HepG2 (cell line): ENCODE results near the gene ANXA9. TPM values are rescaled to one million over a fixed set of nuclear protein-coding genes. Genes with fewer than 3 reads are reported as not detected.

ENCODE experiments used
- AKNA ChIP-seq: sonication (generic); formaldehyde crosslinking; IDR thresholded peaks from 2 replicates; pipeline ENCODE4 v1.4.0; 2020; ENCODE audit warnings: missing genetic modification reagents, borderline replicate concordance
- BCLAF1 ChIP-seq: fragments of 450-650 bp; IDR thresholded peaks from 2 replicates; pipeline ENCODE4 v1.6.1; 2017; ENCODE audit warnings: mild to moderate bottlenecking
- CBFB ChIP-seq: sonication (generic); formaldehyde crosslinking; IDR thresholded peaks from 2 replicates; pipeline ENCODE4 v1.4.0; 2020; ENCODE audit warnings: missing genetic modification reagents
- EED ChIP-seq: sonication (generic); formaldehyde crosslinking; IDR thresholded peaks from 2 replicates; pipeline ENCODE4 v1.5.0; 2020; ENCODE audit warnings: mild to moderate bottlenecking, missing genetic modification reagents
- ERF ChIP-seq: IDR thresholded peaks from 2 replicates; pipeline ENCODE4 v1.6.1; 2018; ENCODE audit warnings: missing biosample characterization, missing genetic modification reagents
- KLF11 ChIP-seq: IDR thresholded peaks from 2 replicates; pipeline ENCODE4 v1.6.1; 2016; ENCODE audit warnings: missing compliant biosample characterization
- MAF1 ChIP-seq: sonication (generic); formaldehyde crosslinking; IDR thresholded peaks from 2 replicates; pipeline ENCODE4 v1.5.0; 2020; ENCODE audit warnings: missing genetic modification reagents, borderline replicate concordance
- MBD4 ChIP-seq: IDR thresholded peaks from 2 replicates; pipeline ENCODE4 v1.6.1; 2012; ENCODE audit warnings: low read length, inconsistent platforms, borderline replicate concordance
- MYNN ChIP-seq: sonication (generic); formaldehyde crosslinking; IDR thresholded peaks from 2 replicates; pipeline ENCODE4 v1.4.0; 2020; ENCODE audit warnings: mild to moderate bottlenecking, low read depth, missing genetic modification reagents
- NKX3-1 ChIP-seq: sonication (generic); formaldehyde crosslinking; IDR thresholded peaks from 2 replicates; pipeline ENCODE4 v1.5.0; 2020; ENCODE audit warnings: missing genetic modification reagents
- NR1H2 ChIP-seq: sonication (generic); formaldehyde crosslinking; IDR thresholded peaks from 2 replicates; pipeline ENCODE4 v1.8.1; 2022; ENCODE audit warnings: low read depth, missing genetic modification reagents, borderline replicate concordance
- PAX8 ChIP-seq: sonication (generic); formaldehyde crosslinking; IDR thresholded peaks from 2 replicates; pipeline ENCODE4 v1.8.0; 2022; ENCODE audit warnings: mild to moderate bottlenecking, missing genetic modification reagents, borderline replicate concordance
- SETDB1 ChIP-seq: sonication (generic); formaldehyde crosslinking; IDR thresholded peaks from 2 replicates; pipeline ENCODE4 v1.5.1; 2020; ENCODE audit warnings: missing genetic modification reagents, mild to moderate bottlenecking, borderline replicate concordance
- SRY ChIP-seq: sonication (generic); formaldehyde crosslinking; IDR thresholded peaks from 2 replicates; pipeline ENCODE4 v1.8.0; 2022; ENCODE audit warnings: mild to moderate bottlenecking, missing genetic modification reagents
- THYN1 ChIP-seq: sonication (generic); formaldehyde crosslinking; IDR thresholded peaks from 2 replicates; pipeline ENCODE4 v1.8.1; 2023; ENCODE audit warnings: low read depth, mild to moderate bottlenecking, moderate library complexity, missing genetic modification reagents, borderline replicate concordance
- ZNF235 ChIP-seq: sonication (generic); formaldehyde crosslinking; IDR thresholded peaks from 2 replicates; pipeline ENCODE4 v1.8.1; 2023; ENCODE audit warnings: mild to moderate bottlenecking, missing genetic modification reagents, borderline replicate concordance
- ZNF546 ChIP-seq: sonication (generic); formaldehyde crosslinking; conservative IDR thresholded peaks from 2 replicates; pipeline ENCODE4 v1.8.1; 2023; ENCODE audit warnings: mild to moderate bottlenecking, missing genetic modification reagents
- ZNF549 ChIP-seq: sonication (generic); formaldehyde crosslinking; IDR thresholded peaks from 2 replicates; pipeline ENCODE4 v1.5.0; 2020; ENCODE audit warnings: missing genetic modification reagents
- ZNF720 ChIP-seq: sonication (generic); formaldehyde crosslinking; IDR thresholded peaks from 2 replicates; pipeline ENCODE4 v1.4.0; 2020; ENCODE audit warnings: missing genetic modification reagents
- polyA plus RNA-seq, 8 experiments: library from polyadenylated mRNA; depleted of rRNA in 3 of 8; stranded (reverse) in 7 of 8; unstranded in 1 of 8; fragments of >200 nt; fragmentation: Illumina TruSeq in 4 of 8; extraction: Trizol in 4 of 8; gene quantifications; 2 replicates each; pipeline versions ENCODE4 v1.2.1 to v1.2.3, GENCODE V29; 2011 to 2016; ENCODE audit warnings: low read depth in 4 of 8, missing spikeins in 1 of 8, mixed read lengths in 1 of 8; ENCODE audit not compliant: insufficient read depth in 1 of 8
- total RNA-seq, 5 experiments: library from RNA; depleted of rRNA; stranded (reverse); fragments of >200 nt; fragmentation: Illumina TruSeq; extraction: Trizol; gene quantifications; 2 replicates each; pipeline ENCODE4 v1.2.3, GENCODE V29; 2016; ENCODE audit warnings: low read depth in 1 of 5
- TF ChIP-seq, protein P1 (sequence below): sonication (generic); formaldehyde crosslinking; IDR thresholded peaks from 2 replicates; pipeline ENCODE4 v1.4.0; 2020; ENCODE audit warnings: missing genetic modification reagents

The ANXA9 gene
- total and polyA plus RNA-seq, 2 of the 13 experiments (the other 11 are each of a cell fraction or from before 2014, with no cell fraction given) = 13.3 to 23.9 TPM

- no peak for TF ChIP-seq KLF11
- TF ChIP-seq NKX3-1 (CRISPR knock-in tag) = no peak
- TF ChIP-seq BCLAF1 = no peak
- no peak for TF ChIP-seq ZNF720 (CRISPR knock-in tag)
- no peak; the same call in 1 of the 2 replicates for TF ChIP-seq PAX8 (CRISPR knock-in tag)
- TF ChIP-seq SETDB1 (CRISPR knock-in tag) = no peak
- no peak for TF ChIP-seq EED (CRISPR knock-in tag)
- TF ChIP-seq THYN1 (CRISPR knock-in tag) = no peak
- no peak for TF ChIP-seq NR1H2 (CRISPR knock-in tag)
- TF ChIP-seq ERF (CRISPR knock-in tag) = peak; percentile 32; the same call in 1 of the 2 replicates
- no peak for TF ChIP-seq SRY (CRISPR knock-in tag)
- TF ChIP-seq ZNF549 (CRISPR knock-in tag) = no peak
- TF ChIP-seq MYNN (CRISPR knock-in tag) = no peak
- no peak for TF ChIP-seq MAF1 (CRISPR knock-in tag)
- TF ChIP-seq ZNF546 (CRISPR knock-in tag) = no peak
- no peak for TF ChIP-seq CBFB (CRISPR knock-in tag)
- no peak for TF ChIP-seq AKNA
- TF ChIP-seq, protein P1, sequence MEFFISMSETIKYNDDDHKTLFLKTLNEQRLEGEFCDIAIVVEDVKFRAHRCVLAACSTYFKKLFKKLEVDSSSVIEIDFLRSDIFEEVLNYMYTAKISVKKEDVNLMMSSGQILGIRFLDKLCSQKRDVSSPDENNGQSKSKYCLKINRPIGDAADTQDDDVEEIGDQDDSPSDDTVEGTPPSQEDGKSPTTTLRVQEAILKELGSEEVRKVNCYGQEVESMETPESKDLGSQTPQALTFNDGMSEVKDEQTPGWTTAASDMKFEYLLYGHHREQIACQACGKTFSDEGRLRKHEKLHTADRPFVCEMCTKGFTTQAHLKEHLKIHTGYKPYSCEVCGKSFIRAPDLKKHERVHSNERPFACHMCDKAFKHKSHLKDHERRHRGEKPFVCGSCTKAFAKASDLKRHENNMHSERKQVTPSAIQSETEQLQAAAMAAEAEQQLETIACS (CRISPR knock-in tag) = no peak
- no peak for TF ChIP-seq ZNF235
- no peak for TF ChIP-seq MBD4
Measured at GRCh38 chr1:150971583-150972416, 10.3 kb upstream of the ANXA9 start (continued).
